Muscle of back (tissue), 13 donors: ENCODE measurements around the gene TMEM97. TPM values are rescaled to one million over a fixed set of nuclear protein-coding genes. Genes with fewer than 3 reads are reported as not detected.
A peak's percentile ranks its signal among the peaks of the same experiment; 100 is the strongest.
"Not testable (repeated sequence)": the region's sequence is repeated elsewhere in the genome, so short reads cannot be mapped to it uniquely, and the experiment has no call there.

Experiments used
- DNase-seq, 3 donors: peaks; one replicate each; pipeline versions ENCODE4 v3.0.0 to v3.0.0-alpha.2; 2013
- long read RNA-seq, 9 donors: transcript quantifications; one replicate each; lab custom pipeline, GENCODE V29; 2026
- polyA plus RNA-seq, 10 donors: library from polyadenylated mRNA; unstranded; fragments of 120-200 nt; gene quantifications; one replicate each; pipeline ENCODE4 v1.2.1, GENCODE V29; 2013; ENCODE audit not compliant: insufficient read length in 10 of 10

TMEM97 gene
- 10 to 100 TPM; 15.2 to 34.8 (median 19.7) TPM for polyA plus RNA-seq
- long read RNA-seq, donor 1, transcript TMEM97-201 (3 exons, 2,568 nt), result major isoform, 8 of 27 reads
- long read RNA-seq, donor 1, partial matches to known transcripts, result 7 of 27 reads
- long read RNA-seq, donor 1, other reads (novel, unspliced or antisense), result 12 of 27 reads
- long read RNA-seq, donor 2, partial matches to known transcripts, result 0 of 4 reads
- long read RNA-seq, donor 2, other reads (novel, unspliced or antisense), result 0 of 4 reads
- long read RNA-seq, donor 3, result 0 reads
- long read RNA-seq, donor 4, transcript TMEM97-201 (3 exons, 2,568 nt), result major isoform, 6 of 33 reads
- long read RNA-seq, donor 4, partial matches to known transcripts, result 5 of 33 reads
- long read RNA-seq, donor 4, other reads (novel, unspliced or antisense), result 22 of 33 reads
- long read RNA-seq, donor 5, transcript TMEM97-201 (3 exons, 2,568 nt), result major isoform, 12 of 65 reads
- long read RNA-seq, donor 5, partial matches to known transcripts, result 19 of 65 reads
- long read RNA-seq, donor 5, other reads (novel, unspliced or antisense), result 34 of 65 reads
- long read RNA-seq, donor 6, partial matches to known transcripts, result 16 of 46 reads
- long read RNA-seq, donor 6, other reads (novel, unspliced or antisense), result 27 of 46 reads
- long read RNA-seq, donor 7, transcript TMEM97-201 (3 exons, 2,568 nt), result major isoform, 7 of 7 reads
- long read RNA-seq, donor 7, partial matches to known transcripts, result 0 of 7 reads
- long read RNA-seq, donor 7, other reads (novel, unspliced or antisense), result 0 of 7 reads
- long read RNA-seq, donor 8, partial matches to known transcripts, result 0 of 2 reads
- long read RNA-seq, donor 8, other reads (novel, unspliced or antisense), result 0 of 2 reads
- long read RNA-seq, donor 9, partial matches to known transcripts, result 0 of 1 reads
- long read RNA-seq, donor 9, other reads (novel, unspliced or antisense), result 0 of 1 reads

DNA sequence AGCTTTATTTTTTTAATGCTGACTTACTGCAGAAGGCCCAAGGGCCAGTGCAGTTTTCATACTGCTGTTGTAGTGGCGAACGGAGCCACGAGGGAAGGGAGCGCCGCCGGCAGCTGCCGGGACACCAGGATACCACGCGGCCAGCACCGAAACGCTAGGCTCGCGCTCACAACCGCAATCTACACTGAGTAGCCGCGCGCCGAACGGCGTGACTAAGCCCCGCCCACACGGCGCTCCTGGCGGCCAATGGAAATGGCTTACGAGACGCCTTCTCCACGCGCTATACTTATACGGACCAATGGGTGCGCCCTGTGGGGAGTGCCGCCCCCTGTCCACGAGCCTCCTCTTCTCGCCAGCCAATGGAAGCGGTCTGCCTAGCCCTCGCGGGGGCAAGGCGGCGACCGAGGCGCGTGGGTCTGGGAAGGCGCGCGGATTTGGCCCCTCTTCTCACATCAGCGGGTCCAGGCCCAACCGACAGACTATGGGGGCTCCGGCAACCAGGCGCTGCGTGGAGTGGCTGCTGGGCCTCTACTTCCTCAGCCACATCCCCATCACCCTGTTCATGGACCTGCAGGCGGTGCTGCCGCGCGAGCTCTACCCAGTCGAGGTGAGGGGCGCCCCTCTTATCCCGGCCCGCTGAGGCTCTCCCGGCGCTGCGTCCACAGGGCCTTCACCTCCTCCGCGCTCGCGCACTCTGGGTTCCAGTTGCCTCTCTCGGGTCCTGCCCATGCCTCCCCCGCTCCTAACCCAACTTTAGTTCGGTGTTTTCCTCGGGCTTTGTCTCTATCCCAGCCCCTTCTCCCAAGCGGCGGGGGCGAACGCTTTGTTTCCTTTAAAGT is at the start of gene TMEM97:
Gene TMEM97, plus strand, starts transcription at position 442 of the 839 bp plus-strand sequence. Its CDS starts 40 bp downstream, at position 482.
- peak; percentile 95 to 99 (median 97) for DNase-seq

DNA sequence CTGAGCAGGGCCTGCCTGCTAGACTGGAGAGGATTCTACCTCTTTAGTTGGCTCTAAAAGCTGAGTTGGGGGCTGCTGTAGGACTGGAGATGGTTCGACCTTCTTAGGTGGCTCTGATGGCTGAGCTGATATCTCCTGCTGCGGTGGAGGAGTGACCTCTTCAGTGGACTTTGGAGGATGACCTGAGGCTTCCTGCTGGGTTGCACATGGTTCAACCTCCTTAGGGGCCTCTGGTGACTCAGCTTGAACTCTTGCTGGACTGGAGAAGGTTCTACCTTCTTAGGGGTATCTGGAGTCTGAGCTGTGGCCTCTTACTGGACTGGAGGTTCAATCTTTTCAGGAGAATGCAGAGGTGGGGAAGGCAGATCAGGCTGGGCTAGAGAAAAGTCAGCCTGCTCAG is 48.9 kb upstream of the TMEM97 start:
- DNase-seq, result no peak

DNA sequence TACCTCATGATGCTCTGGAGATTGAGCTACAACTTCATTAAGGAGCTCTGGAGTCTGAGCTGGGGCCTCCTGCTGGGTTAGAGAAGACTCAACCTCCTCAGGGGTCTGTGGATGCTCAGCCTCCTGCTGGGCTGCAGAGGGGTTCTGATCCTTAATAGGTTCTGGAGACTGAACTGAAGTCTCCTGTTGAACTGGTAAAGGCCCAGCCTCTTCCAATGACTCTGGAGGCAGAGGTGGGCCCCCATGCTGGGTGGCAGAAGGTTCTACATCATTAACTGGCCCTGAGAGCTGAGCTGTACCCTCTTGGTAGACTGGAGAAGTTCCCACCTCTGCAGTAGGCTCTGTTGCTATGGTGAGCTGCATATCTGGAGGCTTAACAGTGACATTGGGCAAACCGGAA is 48.1 kb upstream of the TMEM97 start:
- DNase-seq, result no peak

DNA sequence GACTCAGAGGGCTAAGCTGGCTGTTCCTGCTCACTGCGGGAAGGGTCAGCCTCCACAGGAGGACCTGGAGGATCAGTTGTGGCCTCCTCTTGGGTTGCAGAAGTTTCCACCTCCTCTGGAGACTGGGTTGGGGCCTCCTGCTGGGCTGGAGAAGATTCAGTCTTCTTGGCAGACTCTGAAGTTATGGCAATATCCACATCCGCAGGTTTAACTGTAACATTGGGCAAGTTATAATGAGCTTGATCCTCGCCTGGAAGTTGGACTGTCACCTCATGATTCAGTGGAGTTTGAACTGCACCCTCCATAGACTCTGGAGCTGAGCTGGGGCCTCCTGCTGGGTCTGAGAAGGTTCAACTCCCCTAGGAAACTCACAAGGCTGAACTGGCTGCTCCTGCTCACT is 47.6 kb upstream of the TMEM97 start:
- no peak for DNase-seq

DNA sequence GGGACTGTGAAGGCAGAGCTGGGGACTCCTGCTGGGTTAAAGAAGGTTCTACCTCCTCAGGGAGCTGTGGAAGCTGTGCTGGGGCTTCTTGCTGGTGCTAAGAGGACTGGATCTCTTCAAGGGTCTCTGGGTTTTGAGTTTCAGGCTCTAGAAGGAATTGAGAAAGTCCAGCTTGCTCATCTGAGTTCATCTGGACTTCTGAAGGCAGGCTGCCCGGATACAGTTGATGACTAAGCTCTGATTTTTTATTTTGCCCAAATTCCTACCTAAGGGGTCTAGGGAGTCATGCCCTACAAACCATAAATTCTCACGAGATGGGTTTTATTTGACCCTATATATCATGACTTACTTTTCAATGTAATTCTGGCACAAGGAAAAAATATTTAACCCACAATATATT is 46.8 kb upstream of the TMEM97 start:
- no peak for DNase-seq

DNA sequence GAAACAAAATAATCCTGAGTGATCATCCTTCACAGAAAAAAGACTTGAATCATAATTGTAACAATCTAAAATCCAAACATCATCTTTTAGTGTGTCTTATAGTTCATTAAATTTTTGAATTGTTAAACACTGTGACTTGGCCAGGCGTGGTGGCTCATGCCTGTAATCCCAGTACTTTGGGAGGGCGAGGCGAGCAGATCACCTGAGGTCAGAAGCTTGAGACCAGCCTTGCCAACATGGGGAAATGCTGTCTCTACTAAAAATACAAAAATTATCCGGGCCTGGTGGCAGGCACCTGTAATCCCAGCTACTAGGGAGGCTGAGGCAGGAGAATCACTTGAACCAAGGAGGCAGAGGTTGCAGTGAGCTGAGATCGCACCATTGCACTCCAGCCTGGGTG is 45.7 kb upstream of the TMEM97 start:
- DNase-seq, result not testable (repeated sequence)

DNA sequence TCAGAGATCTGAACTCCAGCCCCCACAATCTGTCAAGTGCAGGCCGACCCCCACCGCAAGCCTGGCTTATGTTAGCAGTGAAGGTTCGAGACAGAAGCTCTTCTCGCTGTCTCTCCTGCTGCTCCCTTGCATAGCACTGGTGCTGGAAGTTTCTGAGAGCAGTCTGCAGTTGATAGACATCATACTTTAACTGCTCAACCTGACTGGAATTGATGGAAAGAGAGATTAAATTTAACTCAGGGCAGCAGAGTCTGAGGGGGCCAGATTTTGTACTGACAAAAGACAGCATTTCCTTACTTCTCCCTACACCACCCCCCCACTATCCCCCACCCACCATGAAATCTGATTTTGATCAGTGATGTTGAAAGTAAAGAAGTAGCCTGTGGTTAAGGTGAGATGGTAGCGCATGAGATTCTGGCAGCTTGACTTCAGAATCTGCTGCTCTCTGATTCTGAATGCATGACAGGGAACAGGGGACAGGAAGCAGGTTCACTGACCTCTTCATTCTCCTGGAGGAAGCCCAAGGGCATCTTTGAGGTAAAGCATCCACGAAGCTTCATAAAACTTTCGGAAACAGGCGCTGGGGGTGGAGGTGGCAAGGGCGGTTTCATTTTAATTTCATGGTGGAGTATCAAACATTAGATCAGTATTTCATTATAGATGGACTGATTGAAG is 44.3 kb upstream of the TMEM97 start:
- no peak for DNase-seq

DNA sequence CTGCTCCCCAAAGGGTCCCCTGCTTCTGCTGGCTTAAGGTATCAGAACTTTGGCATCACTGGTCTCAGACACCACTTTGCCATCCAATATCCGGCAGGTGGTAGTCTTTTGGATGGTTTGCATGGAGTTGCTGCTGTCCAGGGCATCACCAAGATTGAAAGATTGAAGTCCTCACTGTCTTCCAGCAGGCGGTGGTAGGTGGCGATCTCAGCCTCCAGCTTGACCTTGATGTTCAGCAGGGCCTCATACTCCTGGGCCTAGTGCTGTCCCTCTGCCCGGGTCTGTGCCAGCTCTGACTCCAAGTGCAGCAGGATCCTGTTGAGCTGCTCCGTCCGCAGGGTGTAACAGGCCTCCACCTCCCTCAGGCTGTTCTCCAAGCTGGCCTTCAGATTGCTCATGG is 43.0 kb upstream of the TMEM97 start:
- no peak for DNase-seq

DNA sequence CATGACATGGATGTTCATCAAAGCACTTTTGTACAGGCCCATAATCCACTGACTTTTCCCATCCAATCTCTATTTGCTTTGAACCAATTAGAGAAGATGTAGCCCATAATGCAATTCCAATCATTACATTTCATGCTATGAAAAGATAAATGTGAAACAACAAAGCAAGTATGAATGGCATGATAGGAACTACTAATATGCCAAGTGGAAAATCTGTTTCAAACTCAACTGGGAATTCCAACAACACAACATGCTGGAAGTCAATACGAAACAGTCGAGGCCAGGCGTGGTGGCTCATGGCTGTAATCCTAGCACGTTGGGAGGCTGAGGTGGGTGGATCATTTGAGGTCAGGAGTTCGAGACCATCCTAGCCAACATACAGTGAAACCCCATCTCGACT is 39.6 kb upstream of the TMEM97 start:
- DNase-seq, result peak in 1 of 3 donors; percentile 15

DNA sequence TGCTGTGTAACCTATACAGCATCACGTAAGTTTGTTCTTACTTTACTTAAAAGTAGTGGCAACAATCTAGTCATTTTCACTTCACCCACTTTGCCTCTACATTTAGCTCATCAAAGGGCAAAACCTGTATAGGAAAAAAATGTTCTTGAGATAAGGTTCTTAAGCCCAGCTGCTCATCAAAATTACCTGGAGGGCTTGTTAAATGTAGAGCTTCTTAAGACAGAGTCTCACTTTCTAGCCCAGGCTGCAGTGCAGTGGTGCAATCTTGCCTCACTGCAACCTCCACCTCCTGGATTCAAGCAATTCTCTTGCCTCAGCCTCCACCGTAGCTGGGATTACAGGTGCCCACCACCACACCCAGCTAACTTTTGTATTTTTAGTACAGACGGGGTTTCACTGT is 38.2 kb upstream of the TMEM97 start:
- no peak for DNase-seq

DNA sequence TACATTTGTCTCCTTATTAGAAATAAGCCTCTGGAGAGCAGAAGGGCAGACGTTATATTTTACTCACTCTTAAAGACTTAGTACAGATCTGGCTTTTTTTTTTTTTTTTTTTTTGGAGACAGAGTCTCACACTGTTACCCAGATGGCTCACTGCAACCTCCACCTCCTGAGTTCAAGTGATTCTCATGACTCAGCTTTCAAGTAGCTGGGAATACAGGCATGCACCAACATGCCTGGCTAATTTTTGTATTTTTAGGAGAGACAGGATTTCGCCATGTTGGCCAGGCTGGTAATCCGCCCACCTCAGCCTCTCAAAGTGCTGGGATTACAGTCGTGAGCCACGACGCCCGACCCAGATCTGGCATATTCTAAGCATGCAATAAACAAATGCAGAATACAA is 36.4 kb upstream of the TMEM97 start:
- peak in 1 of 3 donors; percentile 32 for DNase-seq

DNA sequence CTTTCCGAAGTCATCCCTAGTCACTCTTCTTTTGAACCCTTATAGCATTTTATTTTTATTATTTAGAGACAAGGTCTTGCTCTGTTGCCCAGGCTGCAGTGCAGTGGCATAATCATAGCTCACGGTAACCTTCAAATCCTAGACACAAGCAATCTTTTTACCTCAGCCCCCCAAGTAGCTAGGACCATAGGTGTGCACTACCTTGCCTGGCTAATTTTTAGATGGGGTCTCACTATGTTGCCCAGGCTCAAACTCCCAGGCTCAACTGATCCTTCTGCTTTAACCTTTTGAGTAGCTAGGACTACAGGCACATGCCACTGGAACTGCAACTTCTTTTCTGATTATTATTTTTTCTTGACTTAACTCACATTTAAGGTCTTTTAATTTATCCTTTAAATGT is 33.0 kb upstream of the TMEM97 start:
- no peak for DNase-seq

DNA sequence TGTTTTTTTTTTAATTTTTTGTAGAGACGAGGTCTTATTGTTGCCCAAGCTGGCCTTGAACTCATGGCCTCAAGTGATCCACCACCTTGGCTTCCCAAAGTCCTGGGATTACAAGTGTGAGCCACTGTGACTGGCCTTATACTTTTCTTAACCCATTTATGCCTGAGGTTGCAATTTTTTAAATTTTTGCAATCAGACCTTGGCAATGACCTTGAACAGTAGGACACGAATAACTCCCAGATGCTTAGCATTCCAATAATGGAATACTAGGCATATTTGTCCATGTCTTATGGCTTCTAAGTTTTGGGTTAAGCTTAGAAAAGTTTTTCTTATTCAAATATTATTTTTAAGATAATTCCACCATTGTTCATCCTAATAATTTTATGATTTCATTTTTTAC is 28.3 kb upstream of the TMEM97 start:
- no peak for DNase-seq

DNA sequence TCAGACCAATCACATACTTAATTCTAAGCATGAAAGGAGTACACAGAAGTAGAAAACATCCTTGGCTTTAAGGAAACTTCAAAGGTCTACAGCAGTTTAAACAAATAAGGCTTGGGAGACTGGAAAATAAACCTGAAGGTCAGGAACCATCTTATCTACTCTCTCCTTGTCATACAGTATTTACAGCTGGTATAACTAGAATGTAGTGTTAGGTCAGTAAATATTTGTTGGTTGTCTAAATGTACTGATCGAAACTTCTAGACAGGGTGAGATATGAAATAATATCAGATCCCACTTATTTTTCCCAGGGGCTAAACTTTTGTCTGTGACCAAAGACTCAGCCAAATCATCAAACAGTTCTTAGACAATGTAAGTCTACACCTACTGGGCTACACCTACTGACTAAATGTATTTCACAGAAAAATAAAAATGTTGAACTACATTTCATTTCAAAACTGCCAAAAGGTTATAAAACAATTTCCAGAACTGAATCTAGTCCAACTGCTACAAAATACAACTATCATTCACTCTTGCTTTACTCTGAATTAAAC is 27.1 kb upstream of the TMEM97 start:
- no peak for DNase-seq

DNA sequence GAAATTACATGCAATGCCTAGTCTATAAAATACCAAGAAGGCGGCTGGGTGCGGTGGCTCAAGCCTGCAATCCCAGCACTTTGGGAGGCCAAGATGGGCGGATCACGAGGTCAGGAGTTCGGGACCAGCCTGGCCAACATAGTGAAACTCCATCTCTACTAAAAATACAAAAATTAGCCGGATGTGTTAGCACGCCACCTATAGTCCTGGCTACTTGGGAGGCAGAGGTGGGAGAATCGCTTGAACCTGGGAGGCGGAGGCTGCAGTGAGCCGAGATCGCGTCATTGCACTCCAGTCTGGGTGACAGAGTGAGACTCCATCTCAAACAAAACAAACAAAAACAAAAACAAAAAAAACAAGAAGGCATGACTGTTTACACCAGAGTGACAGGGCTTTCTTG is 26.1 kb upstream of the TMEM97 start:
- DNase-seq, result not testable (repeated sequence)

DNA sequence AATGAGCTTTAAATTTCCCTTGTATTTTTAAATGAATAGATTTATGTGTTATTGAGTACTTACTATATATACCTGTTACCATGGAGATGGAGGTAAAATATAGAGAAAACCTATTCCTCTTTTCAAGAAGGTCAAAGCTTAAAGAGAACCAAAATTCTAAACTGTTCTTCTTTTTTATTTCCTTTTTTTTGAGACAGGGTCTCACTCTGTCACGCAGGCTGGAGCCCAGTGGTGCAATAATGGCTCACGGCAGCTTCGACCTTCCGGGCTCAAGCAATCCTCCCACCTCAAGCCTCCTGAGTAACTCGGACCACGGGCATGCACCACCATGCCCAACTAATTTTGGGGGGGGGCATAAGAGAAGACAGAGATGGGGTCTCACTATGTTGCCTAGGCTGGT is 25.0 kb upstream of the TMEM97 start:
- no peak for DNase-seq

DNA sequence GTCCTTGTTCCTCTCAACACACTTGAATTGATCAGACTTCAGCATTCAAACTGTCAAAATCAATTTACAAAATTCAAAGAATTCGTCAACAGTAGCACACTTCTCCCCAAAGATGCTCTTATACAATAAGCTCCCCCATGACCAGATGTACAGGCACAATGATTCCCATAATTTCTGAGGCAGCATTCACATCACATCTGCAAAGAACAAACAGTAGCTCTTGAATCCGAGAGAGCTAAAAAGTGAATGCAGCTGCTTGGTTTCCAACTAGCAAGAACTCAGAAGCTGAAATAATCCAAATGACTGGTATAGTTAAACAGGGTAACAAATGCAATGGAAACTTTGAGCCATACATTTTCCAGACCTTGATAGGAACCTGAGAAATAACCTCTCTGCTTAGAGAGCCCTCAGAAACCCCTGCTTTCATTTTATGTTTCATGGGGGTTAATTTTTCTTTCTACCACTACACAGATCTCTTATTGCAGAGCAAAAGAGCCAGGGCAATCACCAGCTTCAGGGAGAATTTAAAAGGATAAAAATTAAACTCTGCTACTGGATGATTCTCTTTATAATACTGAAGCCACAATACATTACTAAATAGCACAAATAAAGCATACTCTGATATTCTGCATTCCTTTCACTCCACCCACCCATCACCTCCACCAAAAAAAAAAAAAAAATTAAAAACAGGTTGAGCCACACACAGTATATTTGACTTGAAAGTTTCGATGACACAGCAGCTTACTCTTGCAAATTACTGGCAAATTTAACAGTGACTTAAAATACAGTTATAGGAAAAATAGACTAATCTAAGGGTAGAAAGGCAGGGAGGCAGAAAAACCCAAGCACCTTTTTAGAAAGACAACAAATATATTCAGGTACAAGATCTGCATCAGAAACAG is 23.1 kb upstream of the TMEM97 start:
- no peak for DNase-seq

DNA sequence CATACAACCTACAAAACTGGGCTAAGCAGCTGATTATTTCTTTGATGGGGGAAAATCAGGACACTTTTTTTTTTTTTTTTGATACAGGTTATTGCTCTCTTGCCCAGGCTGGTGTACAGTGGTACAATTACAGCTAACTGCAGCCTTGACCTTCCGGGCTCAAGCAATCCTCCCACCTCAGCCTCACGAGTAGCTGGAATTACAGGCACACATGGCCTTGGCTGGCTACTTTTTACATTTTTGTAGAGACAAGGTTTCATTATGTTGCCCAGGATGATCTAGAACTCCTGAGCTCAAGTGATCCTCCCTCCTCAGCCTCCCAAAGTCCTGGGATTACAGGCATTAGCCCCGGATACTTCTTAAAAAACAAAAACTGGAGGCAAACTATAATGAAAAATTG is 20.6 kb upstream of the TMEM97 start:
- no peak for DNase-seq

DNA sequence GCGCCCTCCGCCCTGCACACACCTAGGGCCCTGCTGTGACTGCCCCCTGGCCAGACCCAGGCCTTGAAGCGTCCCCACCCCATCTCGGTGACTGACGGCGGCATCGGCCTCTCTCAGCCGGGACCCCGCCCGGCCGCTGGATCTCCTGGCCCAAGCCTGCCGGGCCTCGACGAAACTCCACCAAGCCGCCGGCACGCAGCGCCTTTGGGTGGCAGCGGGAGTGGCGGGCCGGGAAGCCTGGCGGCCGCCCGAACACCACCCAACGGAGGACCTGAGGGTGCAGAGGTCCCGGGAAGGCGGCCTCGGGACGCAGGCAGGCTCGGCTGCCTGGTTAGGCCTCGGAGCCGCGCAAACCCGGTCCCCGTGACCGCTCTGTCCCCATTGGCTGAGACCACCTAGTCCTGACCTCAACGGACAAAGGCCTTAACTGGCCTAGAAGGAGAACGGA is 12.0 kb upstream of the TMEM97 start:
- DNase-seq, result no peak

DNA sequence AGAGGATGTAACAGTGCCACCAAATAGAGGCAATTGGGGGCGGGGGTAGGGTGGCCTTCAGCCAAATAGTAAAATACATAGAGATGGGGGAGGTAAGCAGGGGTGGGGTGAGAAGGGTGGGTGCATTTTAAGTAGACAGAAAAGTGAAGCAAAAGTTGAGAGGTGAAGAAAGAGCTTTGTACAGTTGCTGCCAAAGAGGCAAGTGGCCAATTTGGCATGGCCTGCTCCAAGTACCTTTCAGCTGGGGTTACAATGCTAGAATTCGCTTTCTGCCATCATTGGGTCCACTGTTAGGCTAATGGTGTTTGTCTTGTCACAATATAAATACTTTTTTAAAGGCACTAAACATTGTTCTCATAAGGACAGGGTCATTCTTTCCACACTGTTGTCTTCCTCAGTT is 5.2 kb upstream of the TMEM97 start:
- DNase-seq, result no peak
